GM19455 (cell line): ENCODE data around the gene FBXW8.

ENCODE experiments used
- ATAC-seq: cut with Tn5 transposase; IDR thresholded peaks from one replicate; pipeline ENCODE4 v1.9.1; 2021; ENCODE audit not compliant: unreplicated experiment

The FBXW8 gene

DNA sequence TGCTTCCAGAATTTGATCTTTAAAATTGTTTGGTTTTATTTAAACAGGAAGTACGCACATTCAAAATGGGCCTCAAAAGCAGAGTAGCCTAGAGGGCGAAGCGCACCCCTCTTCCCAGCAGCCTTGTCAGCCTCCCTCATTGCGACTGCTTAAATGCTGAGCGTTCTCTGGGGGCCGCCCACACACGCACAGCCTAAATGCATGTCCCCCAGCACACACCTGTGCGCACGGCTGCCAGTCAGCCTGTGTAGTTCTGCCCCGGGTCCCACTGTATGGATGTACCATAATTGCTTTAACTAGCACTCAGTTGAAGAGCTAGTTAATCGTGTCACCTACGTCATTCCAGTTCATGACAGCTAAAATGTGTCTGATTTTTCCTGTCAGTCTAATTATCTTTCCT is 109.1 kb downstream of the FBXW8 start:
- ATAC-seq, result no peak

DNA sequence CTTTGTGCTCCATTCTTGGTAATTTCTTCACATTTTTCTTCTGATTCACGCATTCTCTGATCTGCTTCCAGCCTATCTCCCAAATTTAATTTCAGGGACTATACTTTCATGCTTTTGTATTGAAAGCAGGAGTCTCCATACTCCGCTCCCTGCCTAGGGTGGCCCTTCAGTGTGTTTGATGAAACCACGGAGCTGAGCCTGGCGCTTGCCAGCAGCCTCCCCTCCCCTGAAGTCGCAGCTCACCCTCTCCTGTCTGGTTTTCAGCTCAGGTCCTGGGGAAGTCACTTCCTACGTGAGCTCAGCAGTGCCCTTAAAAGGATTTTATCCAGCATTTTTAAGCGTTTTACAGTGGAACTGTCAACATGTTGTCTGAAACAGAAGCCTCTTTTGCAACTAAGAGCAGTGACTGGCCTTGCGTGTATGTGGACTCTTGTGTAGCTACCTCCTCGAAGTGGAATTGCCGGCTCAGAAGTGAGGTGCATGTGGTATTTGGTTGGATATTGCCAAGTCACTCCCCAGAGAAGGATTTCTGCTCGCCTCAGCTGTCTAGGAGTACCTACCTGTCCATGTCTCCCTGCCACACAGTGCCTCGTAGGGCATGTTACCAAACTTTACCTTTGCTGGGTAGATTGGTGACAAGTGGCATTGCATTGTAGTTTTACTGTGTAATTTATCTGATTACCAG is 109.9 kb downstream of the FBXW8 start:
- ATAC-seq, result no peak

DNA sequence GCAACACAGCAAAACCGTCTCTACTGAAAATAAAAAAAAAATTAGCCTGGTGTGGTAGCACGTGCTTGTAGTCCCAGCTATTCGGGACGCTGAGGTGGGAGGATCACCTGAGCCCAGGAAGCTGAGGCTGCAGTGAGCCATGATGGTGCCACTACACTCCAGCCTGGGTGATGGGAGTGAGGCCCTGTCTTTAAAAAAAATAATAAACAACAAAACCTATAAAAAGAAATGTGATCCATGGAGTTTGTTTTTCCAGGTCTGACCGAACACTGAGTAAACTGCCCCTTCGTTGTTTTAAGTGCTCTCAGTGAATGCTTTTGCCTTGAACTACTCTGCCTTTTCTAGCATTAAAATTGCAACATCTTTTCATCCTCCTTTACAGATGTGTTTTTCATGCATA is 111.7 kb downstream of the FBXW8 start:
- no peak for ATAC-seq

DNA sequence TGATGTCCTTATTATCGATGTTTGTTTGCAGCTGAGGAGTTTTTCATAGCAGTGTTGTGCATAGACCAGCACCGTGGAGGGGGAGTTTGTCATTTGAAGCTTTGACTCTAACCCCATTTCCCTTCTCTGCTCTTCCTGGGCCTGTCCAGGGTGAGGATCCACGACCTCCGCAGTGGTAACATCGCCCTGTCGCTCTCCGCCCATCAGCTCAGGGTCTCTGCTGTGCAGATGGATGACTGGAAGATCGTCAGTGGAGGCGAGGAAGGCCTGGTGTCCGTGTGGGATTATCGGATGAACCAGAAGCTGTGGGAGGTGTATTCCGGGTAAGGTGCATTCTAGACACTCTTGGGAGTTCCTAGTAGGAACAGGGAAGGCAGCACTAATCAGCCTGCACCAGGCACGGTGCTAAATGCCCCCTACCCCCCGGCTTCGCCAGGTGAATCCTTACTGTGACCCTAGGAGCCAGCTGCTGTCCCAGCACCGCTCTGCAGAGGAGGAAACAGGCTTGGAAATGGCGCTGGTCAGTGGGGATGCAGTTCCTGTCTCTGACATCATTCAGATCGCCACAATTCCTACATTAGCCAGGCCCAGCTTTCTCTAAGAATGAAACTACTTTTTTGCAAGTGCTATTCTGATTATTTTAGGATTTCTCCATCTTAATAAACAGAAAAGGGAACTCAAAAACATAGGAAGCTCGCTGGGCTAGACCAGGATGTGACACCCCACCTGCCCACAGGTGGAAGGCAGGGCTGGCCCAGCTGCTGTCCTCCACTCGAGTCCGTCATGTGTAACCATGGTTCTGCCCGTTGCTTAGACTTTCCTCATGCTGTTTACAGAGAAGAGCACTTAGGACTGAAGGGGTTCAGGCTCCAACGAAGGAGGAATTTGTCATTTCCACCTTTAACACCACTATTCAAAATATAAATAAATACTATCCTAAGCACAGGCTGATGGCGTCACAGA is 113.5 kb downstream of the FBXW8 start:
- ATAC-seq, result no peak

DNA sequence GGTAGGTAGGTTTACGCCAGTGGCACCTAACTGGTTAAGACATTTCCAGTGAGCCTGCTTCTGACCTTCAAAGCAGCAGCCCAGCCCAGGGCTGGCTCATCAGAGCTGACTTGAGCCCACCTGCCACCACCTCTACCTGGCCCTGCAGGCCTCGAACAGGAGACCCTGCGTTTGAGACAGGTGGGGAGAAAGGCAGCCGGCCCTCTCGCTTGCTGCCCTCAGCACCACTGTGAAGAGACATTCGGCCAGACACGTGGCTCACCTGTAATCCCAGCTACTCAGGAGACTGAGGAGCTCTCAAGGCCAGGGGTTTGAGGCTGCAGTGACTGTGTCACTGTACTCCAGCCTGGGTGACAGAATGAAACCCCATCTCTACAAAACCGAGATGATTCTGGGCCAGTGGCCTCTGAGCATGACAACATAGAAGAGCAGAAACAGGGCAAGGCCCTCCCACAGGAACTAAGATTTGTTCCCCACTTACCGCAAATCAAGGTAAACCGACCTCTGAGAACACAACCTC is 114.3 kb downstream of the FBXW8 start:
- ATAC-seq, result no peak

DNA sequence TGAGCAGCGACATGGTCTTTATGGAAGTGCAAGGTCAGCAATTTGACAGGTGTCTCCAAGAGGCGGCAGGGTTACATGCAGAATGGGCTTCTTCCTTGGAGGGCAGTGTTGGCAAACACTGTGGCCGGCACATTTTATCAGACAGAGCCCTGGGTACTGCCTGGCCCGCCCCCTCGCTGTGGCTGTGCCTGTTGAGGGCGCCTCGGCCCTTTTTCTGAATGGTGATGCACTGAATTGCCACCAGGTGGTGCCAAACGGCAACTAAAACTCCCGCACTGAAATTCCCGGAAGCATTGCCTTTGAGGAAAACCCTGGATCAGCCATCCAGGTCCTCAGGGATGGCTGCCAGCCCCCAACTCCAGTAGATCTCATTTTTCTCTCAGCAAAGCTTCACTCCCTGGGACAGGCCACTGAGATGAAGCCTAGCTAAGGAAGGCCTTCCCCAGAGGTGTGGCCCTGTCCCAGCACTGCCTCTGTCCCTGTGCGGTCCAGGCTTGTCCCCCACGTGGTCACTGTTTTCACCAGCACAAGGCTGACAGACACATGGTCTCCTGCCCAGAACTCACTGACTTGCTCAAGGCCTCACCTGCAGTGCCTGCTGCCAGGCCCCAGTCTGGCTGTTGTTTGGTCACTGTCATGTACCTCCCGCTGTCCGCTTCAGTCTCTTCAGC is 114.9 kb downstream of the FBXW8 start:
- ATAC-seq, result peak; percentile 67

DNA sequence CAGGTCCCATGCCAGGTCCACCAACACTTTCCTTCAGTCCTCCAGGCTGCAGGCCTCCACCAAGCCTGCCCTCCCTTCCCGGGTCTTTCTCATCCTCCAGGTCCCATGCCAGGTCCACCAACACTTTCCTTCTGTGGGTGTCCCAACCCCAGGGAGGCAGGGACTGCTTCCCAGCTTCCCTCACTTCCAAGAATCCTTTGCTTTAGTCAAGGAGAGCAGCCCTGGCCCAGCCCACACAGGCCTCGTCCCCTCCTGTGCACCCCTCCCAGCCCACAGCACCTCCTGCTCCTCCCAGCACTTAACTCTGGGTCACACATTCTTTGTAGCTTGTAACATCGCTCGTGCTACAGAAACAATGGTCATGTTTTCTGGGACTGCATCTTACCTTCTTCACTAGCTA is 115.6 kb downstream of the FBXW8 start:
- ATAC-seq, result no peak

DNA sequence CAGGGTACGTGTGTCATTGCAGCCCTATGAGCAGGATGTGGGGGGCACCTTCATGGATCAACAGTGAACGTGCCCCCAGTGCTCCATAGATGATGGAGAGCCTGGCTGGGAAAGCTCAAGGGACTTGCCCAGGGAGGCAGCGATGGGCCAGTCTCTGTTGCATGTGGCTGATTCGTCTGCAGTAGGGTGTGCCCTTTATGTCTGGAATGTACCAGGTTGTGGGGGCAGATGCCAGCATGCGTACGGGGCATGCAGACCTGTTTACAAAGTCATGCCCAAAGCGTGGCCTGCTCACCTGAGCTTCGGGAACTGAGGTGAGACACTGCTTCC is 116.1 kb downstream of the FBXW8 start:
- ATAC-seq, result no peak

DNA sequence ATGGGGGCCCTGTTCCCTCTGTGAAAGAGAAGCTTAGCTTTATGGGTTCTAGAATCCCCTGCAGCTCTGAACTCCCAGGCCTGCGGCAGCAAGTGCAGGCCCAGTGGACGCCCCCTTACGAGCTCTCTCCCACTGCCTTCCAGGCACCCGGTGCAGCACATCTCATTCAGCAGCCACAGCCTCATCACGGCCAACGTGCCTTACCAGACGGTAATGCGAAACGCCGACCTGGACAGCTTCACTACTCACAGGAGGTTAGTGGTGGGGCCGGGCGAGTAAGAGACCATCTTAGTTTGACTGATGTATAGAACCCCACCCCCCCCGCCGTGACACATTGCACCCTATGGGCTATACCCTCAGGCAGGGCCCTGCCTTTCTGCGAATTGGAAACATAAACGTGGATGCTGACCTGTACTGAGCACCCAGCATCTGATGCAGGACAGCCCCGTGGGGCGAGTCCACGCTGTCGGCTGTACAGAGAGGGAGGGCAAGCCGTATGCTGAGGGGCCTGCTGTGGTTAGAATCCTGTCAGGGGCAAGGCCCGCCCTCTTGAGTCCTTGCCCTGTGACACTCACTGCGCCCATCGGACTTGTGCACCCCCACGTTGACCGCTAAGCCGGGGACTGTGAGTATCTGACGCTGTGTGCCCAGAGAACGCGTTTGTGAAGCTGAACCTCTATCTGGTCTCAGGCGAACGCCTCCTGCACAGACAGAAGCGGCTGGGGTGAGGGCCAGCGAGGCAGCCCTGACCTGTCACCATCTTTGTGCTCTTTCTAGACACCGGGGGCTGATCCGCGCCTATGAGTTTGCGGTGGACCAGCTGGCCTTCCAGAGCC is 116.7 kb downstream of the FBXW8 start:
- no peak for ATAC-seq

DNA sequence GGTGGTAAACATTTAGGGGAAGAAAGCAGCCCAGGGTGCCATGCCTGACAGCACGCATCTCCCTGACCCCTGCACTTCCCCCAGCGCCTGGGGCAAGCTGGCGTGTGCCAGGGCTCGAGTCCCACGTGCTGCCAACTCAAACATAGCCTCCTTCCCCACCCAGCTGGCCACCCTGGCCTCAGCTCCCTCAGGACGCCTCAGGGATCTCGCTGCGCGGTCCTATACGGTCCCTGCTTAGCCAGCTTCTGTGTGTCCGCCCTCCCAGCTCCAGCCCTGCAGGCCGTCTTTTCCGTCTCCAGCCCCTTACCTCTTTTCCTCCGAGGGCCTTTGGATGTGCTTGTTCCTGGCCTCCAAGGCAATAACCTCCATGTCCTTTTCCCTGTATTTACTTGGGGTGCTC is 117.5 kb downstream of the FBXW8 start:
- ATAC-seq, result no peak

DNA sequence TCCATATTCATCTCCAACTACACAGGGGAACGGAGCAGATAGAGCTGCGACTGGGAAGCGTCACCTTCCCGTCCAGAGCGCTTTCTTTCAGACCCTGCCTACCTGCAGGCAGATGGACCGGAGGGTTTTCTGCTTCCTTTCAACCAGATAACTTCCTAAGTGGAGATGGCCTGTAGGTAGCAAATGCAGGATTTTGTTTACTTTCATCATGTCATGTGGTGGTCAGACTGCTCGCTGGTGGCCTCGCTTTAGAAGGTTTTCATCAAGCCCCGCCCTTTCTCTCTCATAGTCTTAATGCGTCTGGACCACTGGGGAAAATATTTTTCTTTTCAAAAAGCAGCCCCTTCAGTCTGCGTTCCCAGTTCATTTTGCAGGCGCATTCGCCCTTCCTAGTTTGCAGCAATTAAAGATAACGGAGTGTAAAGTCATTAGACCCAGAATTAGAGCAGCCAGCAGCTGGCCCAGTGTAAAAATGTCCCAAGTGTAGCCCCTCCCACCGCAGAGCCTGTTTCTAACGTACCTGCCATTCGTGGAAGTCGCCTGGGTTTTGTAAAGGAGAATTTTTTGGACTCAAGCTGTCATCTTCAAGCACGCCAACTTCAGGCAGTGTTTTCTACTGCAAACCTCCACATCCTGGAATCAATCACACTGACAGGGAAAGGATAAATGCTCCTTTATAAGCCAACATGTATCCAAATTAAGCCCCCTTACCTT is 119.6 kb downstream of the FBXW8 start:
- no peak for ATAC-seq

DNA sequence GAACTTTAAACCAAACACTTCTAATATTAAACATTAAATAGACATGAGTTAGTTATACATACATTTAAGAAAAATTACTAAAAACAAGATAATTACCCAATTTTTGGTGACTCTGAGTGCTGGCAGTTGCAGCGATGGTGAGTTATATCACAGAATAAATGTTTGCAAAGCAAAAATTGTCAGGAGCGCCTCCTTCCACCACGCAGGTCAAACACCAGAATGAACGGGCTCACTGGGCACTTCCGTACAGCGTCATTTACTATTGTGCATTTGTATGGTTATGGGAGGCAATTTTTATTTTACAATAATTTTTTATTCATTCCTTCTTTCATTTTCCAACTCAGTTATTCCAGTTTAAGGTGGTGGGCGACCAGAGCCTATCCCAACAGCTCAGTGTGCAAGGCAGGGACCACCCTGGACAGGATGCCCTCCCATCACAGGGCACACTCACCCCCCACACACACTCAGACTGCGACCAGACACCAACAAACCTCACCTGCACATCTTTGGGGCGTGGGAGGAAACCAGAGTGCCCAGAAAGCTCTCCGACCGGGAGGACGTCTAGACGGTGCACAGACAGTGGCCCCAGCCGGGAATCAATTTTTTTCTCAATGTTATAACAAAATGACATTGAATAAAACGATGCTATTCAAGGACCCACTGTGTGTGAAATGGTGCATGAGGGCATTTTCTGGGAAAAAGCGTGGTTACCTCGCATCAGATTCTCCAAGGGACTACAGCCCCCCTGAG is 121.3 kb downstream of the FBXW8 start:
- ATAC-seq, result no peak

DNA sequence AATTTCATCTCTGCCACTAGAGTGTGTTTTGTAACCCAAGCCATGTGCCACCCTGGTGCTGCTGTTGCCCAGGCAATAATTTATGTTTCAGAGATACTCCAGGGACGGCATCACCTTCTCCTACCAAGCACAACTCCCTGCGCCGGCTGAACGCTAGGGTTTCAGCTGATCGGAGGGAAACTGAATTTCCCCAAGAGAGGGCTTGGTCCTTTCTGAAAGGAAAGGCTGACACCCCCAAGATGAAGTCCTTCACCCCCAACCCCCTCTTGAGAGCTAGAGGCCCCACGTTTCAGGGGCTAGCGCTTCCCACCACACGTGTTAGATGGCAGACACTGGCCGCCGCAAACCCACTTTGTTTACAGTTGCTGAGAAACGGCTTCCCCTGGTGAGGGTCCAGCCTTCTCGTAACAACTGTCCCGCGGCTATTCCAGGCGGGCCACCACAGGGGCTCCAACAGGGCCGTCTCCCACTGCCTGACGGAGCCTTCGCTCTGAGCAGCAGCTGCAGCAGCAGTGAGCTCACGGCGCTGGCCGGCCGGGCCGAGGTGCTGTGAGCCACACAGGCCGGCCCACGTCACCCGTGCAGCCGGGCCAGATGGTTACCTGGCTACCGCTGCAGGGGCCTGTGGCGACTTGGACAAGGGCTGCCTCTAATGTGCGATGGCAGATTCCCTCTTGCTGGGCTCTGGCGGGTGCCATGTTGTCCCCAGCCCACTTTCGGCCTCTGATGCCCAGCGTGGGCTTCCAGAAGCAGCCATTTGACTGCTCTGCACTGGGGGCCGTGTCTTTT is 122.0 kb downstream of the FBXW8 start:
- ATAC-seq, result no peak

DNA sequence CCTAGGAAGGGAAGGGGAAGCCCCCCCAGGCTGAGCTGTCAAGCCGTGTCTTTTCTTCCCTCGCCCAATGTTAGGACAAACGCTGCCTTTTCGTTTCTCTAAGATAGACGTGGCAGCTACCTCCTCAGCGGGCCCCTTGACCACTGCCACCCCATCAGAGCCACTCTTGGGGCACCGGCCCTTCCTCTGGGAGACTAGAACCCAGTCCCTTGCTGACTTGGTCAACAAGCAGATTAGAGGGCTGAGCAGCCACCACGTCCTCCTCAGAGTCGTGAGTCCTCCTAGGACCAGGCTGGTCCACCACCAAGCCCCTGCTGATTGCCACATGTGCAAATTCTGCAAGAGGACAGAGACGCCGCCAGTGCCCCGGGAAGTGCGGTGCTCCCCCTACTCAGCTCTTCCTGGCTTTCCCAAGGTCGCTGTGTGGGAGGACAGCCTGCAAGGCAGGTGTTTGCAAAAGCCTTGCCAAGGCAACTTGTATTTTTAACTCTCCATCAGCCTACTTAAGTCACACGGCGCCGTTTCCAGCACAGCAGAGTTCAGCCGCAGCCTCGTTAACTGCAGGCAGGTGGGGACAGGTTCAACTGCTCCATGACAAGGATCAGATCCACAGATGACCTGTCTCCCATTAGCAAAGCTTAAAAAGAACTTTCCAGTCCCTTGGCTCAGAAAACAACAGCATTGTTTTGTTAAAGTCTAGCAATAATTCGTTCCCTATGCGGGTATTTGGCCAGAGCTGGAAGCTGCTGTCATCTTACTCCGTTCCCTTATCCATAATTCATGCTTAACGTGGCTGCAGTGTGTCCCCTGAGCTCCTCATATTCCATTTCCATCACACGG is 122.9 kb downstream of the FBXW8 start:
- no peak for ATAC-seq

DNA sequence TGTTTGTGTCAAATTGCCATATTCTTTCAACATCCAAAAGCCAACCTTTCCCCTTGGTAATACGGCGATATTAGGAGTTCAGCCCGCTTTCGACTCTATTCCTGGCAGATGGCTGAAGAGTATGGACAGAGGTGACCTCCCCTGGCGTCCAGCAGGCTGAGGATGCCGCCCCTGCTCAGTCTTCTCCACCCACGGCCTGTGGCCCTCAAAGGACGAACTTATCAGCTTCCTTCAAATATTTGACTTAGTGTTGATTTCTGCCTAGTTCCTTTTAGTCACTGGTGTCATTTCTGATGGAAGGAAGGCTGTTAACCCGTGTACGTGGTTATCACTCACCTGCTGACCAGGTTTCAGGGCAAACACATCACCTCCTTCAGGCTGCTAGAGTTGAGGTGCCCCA is 123.5 kb downstream of the FBXW8 start:
- no peak for ATAC-seq

DNA sequence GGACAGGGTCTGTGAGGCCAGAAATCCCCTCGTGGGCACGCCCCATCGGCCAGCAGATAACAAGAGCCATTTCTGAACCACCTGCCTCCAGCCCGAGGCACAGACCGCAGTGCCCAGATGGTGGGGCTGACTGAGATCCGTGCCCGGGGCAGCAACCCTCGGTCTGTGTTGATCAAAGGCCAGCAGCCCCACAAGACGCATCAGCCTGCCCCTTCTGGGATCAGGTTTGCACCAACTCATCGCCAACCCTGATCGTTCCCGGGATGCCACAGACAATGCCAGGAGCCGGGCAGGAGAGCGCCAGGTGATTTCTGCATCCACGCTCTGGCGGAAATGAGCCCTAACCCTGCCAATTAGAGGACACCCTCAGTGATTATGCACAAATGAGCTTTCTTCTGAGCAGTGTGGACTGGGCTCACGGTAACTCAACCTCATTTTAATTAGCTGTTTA is 124.0 kb downstream of the FBXW8 start:
- no peak for ATAC-seq

DNA sequence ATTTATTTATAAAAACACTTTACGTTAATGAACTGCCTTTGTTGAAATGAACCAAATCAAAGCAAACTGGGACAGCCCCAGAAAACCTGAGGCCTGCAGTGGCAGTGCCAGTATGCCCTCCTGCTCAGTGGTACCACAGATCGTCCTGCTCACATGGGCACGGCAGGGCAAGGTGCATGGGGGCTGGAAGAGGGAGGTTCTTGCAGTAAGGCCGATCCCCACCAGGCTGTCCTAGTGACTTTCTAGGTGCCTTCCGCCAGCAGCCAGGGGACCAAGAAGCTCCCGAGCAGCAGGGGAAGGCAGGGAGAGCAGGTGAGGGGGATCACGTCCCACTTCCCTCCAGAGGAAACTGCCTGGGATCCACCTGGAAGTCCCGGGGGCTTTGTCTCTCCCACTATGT is 124.5 kb downstream of the FBXW8 start:
- ATAC-seq, result no peak

DNA sequence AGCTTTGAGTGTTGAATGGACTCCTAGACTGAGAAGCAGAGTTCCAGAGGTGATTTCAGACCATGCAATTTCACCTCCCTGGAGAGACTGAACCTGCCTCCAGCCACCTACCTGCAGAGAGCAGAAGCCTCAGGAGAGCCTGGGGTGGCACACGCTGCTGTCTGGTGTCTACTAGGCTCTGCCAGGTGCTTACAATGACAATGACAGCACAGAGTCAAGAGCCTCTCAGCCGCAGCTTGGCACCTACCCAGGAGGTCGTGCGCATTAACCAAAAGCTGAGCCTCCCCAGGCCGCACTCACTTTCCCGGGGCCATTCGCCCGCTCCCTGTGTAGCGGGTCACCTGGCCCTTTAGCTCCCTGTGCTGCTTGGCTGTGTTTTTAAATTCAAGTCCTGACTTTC is 125.3 kb downstream of the FBXW8 start:
- ATAC-seq, result no peak
